Retinal pigment epithelial cell (primary cell): ENCODE results near the gene ETS1.
A peak's percentile ranks its signal among the peaks of the same experiment; 100 is the strongest.

Source experiments
- DNase-seq: peaks from one replicate; pipeline ENCODE4 v3.0.0-alpha.2; 2010; ENCODE audit warnings: low read depth
- H3K4me3 ChIP-seq: 2 replicates; pipeline ENCODE4 v1.5.1; 2011; ENCODE audit warnings: mild to moderate bottlenecking, low read length, control low read depth, moderate library complexity
- TF ChIP-seq, protein P1 (sequence below): conservative IDR thresholded peaks from 2 replicates; pipeline ENCODE4 v1.5.1; 2011; ENCODE audit warnings: low read depth, low read length, control low read depth, inconsistent platforms

ETS1 gene

DNA sequence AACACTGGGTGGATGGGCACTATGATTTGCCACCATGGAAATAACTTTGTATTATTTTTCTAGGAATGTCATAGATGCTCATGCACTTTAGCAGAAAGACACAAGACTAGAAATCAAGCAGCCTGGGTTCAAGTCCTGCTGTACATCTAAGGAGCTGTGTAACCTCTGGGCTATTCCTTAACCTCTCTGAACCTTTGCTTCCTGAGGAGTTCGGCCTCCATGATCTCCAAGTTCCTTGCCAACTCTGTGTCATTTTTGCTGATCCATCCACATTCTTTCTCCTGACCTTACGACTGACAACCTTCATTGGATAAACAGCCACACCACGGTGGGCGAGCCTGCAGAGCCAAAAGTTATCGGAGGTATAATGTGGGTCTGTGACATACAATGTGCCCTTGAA lies 24.1 kb downstream of the ETS1 start:
- TF ChIP-seq, protein P1, sequence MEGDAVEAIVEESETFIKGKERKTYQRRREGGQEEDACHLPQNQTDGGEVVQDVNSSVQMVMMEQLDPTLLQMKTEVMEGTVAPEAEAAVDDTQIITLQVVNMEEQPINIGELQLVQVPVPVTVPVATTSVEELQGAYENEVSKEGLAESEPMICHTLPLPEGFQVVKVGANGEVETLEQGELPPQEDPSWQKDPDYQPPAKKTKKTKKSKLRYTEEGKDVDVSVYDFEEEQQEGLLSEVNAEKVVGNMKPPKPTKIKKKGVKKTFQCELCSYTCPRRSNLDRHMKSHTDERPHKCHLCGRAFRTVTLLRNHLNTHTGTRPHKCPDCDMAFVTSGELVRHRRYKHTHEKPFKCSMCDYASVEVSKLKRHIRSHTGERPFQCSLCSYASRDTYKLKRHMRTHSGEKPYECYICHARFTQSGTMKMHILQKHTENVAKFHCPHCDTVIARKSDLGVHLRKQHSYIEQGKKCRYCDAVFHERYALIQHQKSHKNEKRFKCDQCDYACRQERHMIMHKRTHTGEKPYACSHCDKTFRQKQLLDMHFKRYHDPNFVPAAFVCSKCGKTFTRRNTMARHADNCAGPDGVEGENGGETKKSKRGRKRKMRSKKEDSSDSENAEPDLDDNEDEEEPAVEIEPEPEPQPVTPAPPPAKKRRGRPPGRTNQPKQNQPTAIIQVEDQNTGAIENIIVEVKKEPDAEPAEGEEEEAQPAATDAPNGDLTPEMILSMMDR: no peak
- H3K4me3 ChIP-seq: no peak overlapping the region
- DNase-seq: no peak

DNA sequence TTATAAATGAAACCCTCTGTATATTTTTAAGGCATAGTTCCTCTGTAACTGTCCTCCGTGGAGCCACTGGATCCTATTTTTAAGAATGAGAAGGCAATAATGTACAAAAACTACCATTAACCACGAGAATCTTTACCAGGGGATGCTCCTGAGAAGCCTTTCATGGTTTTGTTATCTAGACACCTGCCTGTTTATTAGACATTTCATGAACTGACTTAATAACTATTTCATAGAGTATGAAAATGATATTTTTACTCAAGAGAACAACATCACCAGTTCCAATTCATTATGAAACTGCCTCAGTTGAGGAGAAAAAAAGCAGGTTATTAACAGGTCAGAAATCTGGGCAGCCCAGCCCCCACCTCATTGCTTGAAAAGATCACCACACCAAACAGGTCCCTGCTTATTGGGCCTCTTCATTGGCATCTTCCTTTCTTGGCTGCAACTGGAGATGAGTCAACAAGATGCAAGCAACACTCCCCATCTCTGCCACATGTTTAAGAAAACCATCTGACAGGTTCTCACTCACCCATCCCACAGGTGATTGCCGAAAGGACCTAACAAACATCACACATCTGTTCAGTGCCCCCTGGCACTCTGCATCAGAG lies 27.8 kb downstream of the ETS1 start:
- DNase-seq: no peak
- no peak overlapping the region for H3K4me3 ChIP-seq
- TF ChIP-seq, protein P1: no peak

DNA sequence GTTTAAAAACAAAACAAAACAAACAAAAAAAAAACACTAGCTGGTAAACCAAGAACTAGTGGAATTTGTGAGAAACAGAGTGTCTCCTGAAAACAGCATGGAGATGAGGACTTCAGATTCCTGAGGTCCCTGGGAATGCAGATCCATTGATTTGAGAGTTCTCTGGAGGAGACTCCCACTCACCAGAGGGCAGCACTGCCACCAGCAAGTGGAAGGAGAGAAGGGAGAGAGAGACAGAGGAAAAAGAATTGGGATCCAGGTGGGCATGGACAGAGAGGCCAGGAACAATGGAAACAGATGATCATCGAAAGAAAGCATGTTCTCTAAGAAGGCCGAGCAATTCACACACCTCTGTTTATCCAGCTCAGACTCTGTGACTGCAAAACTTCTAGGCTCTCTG lies 31.8 kb downstream of the ETS1 start:
- no peak for DNase-seq
- H3K4me3 ChIP-seq: no peak overlapping the region
- TF ChIP-seq, protein P1: peak; percentile 61

DNA sequence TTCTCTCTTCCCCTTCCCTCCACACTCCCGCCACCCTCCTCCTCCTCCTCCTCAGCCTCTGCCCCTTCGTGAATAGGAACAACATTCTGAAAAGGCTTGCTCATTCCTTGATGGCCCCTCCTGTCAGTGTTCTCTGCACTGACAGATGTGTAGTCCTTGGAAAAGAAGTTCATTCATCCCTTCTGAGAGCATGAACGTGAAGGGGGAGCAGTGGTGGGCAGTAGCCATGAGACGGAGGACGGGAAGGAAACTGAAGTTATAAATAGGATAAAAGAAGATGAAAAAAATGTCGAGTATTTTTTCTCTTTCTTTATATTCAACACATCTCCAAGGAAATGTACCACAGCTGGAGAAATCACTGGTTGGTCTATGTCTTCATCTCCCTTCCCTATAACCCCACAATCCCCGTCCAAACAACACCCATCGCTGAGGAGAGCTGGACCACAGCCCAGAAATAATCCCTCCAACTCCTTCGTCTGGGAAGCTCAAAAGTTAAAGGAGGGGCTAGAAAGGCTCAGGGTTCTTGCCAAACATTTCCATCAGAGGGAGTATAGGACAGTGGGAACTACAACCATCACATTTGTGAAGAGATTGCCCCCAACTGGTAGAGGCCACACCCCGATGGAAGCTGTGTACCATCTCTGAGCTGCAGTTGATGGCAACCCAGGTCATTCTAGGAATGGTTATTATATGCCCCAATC lies 33.5 kb downstream of the ETS1 start:
- TF ChIP-seq, protein P1: peak; percentile 35
- H3K4me3 ChIP-seq: no peak overlapping the region
- peak; percentile 67 for DNase-seq

DNA sequence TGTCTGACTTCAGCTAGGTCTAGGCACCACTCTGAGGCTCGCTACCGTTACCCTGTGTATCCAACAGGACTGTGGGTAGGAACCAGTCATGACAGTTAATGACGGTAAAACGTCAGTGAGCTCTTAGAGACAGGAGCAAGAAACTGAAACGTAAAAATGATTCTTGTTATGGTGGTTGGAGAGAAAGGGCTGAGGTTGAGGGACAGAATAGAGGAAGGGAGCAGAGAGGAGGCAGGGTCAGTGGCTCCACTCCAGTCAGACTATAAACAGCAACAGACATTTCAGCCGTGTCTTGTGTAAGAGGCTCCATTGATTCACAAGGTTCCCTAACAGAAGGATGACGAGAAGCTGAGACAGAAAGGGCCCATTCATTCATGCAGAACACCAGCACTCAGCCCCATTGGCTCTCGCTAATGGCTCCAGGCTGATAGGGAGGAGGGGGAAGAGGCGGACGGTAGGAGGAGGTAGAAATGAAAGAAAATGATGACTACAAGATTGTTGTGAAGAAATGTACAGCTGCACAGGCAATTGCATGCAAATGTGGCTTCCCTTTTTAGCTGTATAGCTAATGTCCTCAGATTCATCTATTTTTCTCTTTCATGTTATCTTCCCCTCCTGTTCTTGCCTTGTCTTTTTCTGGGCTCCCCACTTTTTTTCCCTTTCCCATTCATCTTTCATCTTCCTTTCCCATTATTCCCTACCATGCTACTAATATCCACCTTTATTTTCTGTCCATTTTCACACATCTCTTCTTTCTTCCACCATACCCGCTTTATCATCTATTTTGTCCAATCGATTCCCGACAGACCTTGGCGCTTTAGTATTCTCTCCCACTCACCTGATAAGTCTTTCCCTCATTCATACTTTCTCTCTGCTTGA lies 34.3 kb downstream of the ETS1 start:
- TF ChIP-seq, protein P1: no peak
- no peak overlapping the region for H3K4me3 ChIP-seq
- no peak for DNase-seq

DNA sequence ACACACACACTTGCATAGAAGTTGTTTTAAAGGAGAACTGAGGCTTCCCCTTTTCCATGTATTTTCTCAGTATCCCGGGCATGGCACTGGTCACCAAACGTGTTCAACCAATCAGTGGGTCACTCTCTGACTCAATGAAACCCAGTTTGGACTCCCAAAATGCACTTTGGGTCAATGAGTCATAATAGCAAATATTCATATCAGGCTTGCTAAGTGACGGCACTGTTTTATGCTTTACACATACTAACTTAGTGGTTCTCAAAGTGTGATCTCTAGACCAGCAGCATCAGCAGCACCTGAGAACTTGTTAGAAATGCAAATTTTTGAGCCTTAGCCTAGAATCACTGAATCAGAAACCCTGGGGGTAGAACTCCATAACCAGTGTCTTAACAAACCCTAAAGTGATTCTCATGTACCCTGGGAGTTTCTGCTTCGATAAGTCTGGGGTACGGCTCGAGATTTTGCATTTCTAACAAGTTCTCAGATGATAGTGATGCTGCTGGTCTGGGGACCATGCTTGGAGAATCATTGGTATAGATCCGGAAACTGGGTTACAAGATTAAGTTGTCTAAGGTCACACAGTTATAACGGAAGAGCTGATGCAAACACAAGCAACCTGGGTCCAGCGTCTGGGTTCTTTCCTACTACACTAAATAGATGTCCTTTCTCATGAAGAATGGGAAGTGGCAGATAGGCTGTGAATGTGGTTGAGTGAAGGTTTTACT lies 35.6 kb downstream of the ETS1 start:
- TF ChIP-seq, protein P1: no peak
- no peak for DNase-seq
- H3K4me3 ChIP-seq: no peak overlapping the region
